PC-9 (cell line): ENCODE results near the gene AGAP3. TPM values are rescaled to one million over a fixed set of nuclear protein-coding genes. Genes with fewer than 3 reads are reported as not detected.

ENCODE experiments used
- BruUV-seq: library from RNA; stranded (reverse); fragments of 400-500 nt; replicated peaks from 2 replicates; lab custom pipeline; 2021; lab: Mats Ljungman, UMichigan
- CTCF ChIA-PET: fragments of 300-600 bp; sonication (Branson Sonifier 250); formaldehyde crosslinking; loops from one replicate; lab custom pipeline; 2022; ENCODE audit warnings: antibody characterized with exemption; lab: Charles Lee
- POLR2A ChIA-PET: fragments of 300-600 bp; sonication (Branson Sonifier 250); formaldehyde crosslinking; loops from one replicate; lab custom pipeline; 2022; ENCODE audit warnings: antibody characterized with exemption; ENCODE audit not compliant: unreplicated experiment; lab: Charles Lee
- DNase-seq, 2 experiments: peaks; one replicate each; pipeline versions ENCODE4 v3.0.0 to v3.0.0-alpha.2; 2015 to 2022; ENCODE audit warnings: mixed read lengths in 1 of 2
- H2AFZ ChIP-seq: fragments of 200-600 bp; sonication (generic); 2 replicates; pipeline ENCODE4 v1.8.1; 2017; ENCODE audit warnings: antibody characterized with exemption
- H3F3A ChIP-seq: fragments of 200-600 bp; sonication (generic); 2 replicates; pipeline ENCODE4 v1.8.1; 2017; ENCODE audit warnings: antibody characterized with exemption, mild to moderate bottlenecking, low read depth; ENCODE audit not compliant: insufficient read depth
- H3K27ac ChIP-seq: fragments of 200-600 bp; sonication (generic); 2 replicates; pipeline ENCODE4 v1.6.1; 2016; ENCODE audit warnings: mixed run types
- H3K27me3 ChIP-seq: fragments of 200-600 bp; sonication (generic); 2 replicates; pipeline ENCODE4 v1.6.1; 2016; ENCODE audit warnings: low read depth, mixed run types; ENCODE audit not compliant: insufficient read depth
- H3K36me3 ChIP-seq: fragments of 200-600 bp; sonication (generic); 2 replicates; pipeline ENCODE4 v1.6.1; 2016; ENCODE audit warnings: low read depth, mixed run types
- H3K4me1 ChIP-seq: fragments of 200-600 bp; sonication (generic); replicated peaks from 2 replicates; pipeline ENCODE4 v1.6.1; 2016; ENCODE audit warnings: mixed run types; ENCODE audit not compliant: insufficient read depth
- H3K4me2 ChIP-seq: fragments of 200-600 bp; sonication (generic); 2 replicates; pipeline ENCODE4 v1.6.1; 2017; ENCODE audit warnings: mixed run types
- H3K4me3 ChIP-seq: fragments of 200-600 bp; sonication (generic); 2 replicates; pipeline ENCODE4 v1.6.1; 2016; ENCODE audit warnings: mixed run types
- H3K79me2 ChIP-seq: fragments of 200-600 bp; sonication (generic); 2 replicates; pipeline ENCODE4 v1.6.1; 2017; ENCODE audit warnings: low read depth, mixed run types
- H3K9me2 ChIP-seq: fragments of 200-600 bp; sonication (generic); 2 replicates; pipeline ENCODE4 v1.8.1; 2017; ENCODE audit warnings: mild to moderate bottlenecking; ENCODE audit not compliant: insufficient read depth
- H3K9me3 ChIP-seq: fragments of 200-600 bp; sonication (generic); 2 replicates; pipeline ENCODE4 v1.8.1; 2016; ENCODE audit warnings: low read depth; ENCODE audit not compliant: insufficient read depth
- H4K20me1 ChIP-seq: fragments of 200-600 bp; sonication (generic); 2 replicates; pipeline ENCODE4 v1.8.1; 2017; ENCODE audit not compliant: insufficient read depth
- CTCF ChIP-seq: fragments of 200-600 bp; sonication (generic); conservative IDR thresholded peaks from 2 replicates; pipeline ENCODE4 v1.6.1; 2017; ENCODE audit warnings: mixed run types, antibody characterized with exemption, mild to moderate bottlenecking, moderate library complexity
- EZH2 ChIP-seq: fragments of 200-600 bp; sonication (generic); IDR thresholded peaks from 2 replicates; pipeline ENCODE4 v1.8.0; 2017; ENCODE audit warnings: antibody characterized with exemption, low read depth
- intact Hi-C: fragments of 100-400 bp; cut with micrococcal nuclease; formaldehyde crosslinking; loops from one replicate; pipeline ENCODE4 v1.10.0; 2022; ENCODE audit not compliant: unreplicated experiment
- total RNA-seq: library from RNA; stranded (reverse); gene quantifications from 2 replicates; pipeline ENCODE4 v1.2.3, GENCODE V29; 2021

Gene AGAP3
- total RNA-seq, 1 experiment from 2014 or later: 103 TPM

GRCh38 chr7:151091431-151091830 is 5.2 kb downstream of the AGAP3 start:
- ChIA-PET CTCF (no interaction called here), POLR2A (no interaction called here)
- Histone ChIP-seq H3K79me2 (peaks cover 96% of the 10 kb centered on the region), H3K36me3 (no peaks in the 10 kb centered on the region), H3F3A (peaks cover 10% of the 10 kb centered on the region; the same call in 1 of the 2 replicates), H3K4me1 (peaks cover 16% of the 10 kb centered on the region), H3K27me3 (no peaks in the 10 kb centered on the region), H4K20me1 (peaks cover 78% of the 10 kb centered on the region), H3K4me2 (no peak overlapping the region), H3K9me3 (no peaks in the 10 kb centered on the region), H3K9me2 (no peaks in the 10 kb centered on the region), H3K27ac (no peak overlapping the region), H2AFZ (no peak overlapping the region), H3K4me3 (no peak overlapping the region)
- no TSS peak for BruUV-seq
- TF ChIP-seq CTCF: peak; percentile 61
- TF ChIP-seq EZH2: no peak
- intact Hi-C loops: no loop called here
- DNase-seq: no peak

GRCh38 chr7:151091988-151092387 is 5.7 kb downstream of the AGAP3 start:
- H2AFZ ChIP-seq: no peak overlapping the region
- intact Hi-C loops: no loop called here
- H3K36me3 ChIP-seq: no peaks in the 10 kb centered on the region
- H3K27me3 ChIP-seq: no peaks in the 10 kb centered on the region
- BruUV-seq: no TSS peak
- H3K27ac ChIP-seq: no peak overlapping the region
- H3K9me2 ChIP-seq: no peaks in the 10 kb centered on the region
- ChIA-PET POLR2A (no interaction called here), CTCF (no interaction called here)
- H3K79me2 ChIP-seq: peaks cover 98% of the 10 kb centered on the region
- H3F3A ChIP-seq: peaks cover 13% of the 10 kb centered on the region; the same call in 1 of the 2 replicates
- TF ChIP-seq CTCF: no peak
- no peak for TF ChIP-seq EZH2
- DNase-seq: no peak
- peaks cover 16% of the 10 kb centered on the region for H3K4me1 ChIP-seq
- peaks cover 78% of the 10 kb centered on the region for H4K20me1 ChIP-seq
- no peak overlapping the region for H3K4me3 ChIP-seq
- H3K9me3 ChIP-seq: no peaks in the 10 kb centered on the region
- no peak overlapping the region for H3K4me2 ChIP-seq

GRCh38 chr7:151093748-151094147 is 7.5 kb downstream of the AGAP3 start:
- Histone ChIP-seq H4K20me1 (peaks cover 78% of the 10 kb centered on the region), H3K27me3 (no peaks in the 10 kb centered on the region), H3K4me3 (no peak overlapping the region), H2AFZ (no peak overlapping the region), H3K27ac (no peak overlapping the region), H3K4me1 (peaks cover 5% of the 10 kb centered on the region; the same call in 1 of the 2 replicates), H3K9me3 (no peaks in the 10 kb centered on the region), H3F3A (peaks cover 13% of the 10 kb centered on the region; the same call in 1 of the 2 replicates), H3K4me2 (no peak overlapping the region), H3K9me2 (no peaks in the 10 kb centered on the region), H3K79me2 (peaks cover 92% of the 10 kb centered on the region), H3K36me3 (no peaks in the 10 kb centered on the region)
- POLR2A ChIA-PET: no interaction called here
- BruUV-seq: no TSS peak
- intact Hi-C loops: no loop called here
- TF ChIP-seq EZH2 (no peak), CTCF (no peak)
- CTCF ChIA-PET: no interaction called here
- DNase-seq: no peak
